ENCODE results near the gene LDLRAD3.

Gene LDLRAD3

GRCh38 chr11:36240173-36240572 is 296.3 kb downstream of the LDLRAD3 start:
- DNase-seq (ENCODE audit: low spot score): no peak

GRCh38 chr11:36240801-36241200 is 296.9 kb downstream of the LDLRAD3 start:
- no peak for DNase-seq (ENCODE audit: low spot score)

- DNase-seq (ENCODE audit: low spot score): no peak
These were observed 297.6 kb downstream of the LDLRAD3 start for GRCh38 chr11:36241497-36241896.

GRCh38 chr11:36243641-36244040 is 299.8 kb downstream of the LDLRAD3 start:
- no peak for DNase-seq (ENCODE audit: low spot score)

GRCh38 chr11:36247493-36247892 is 303.6 kb downstream of the LDLRAD3 start:
- DNase-seq (ENCODE audit: low spot score): no peak

GRCh38 chr11:36248436-36248835 is 304.6 kb downstream of the LDLRAD3 start:
- no peak for DNase-seq (ENCODE audit: low spot score)

- DNase-seq (ENCODE audit: low spot score): no peak
These were observed 305.4 kb downstream of the LDLRAD3 start for GRCh38 chr11:36249246-36249645.

- DNase-seq (ENCODE audit: low spot score): no peak
These were observed 308.0 kb downstream of the LDLRAD3 start for GRCh38 chr11:36251823-36252222.

GRCh38 chr11:36253238-36253637 is 309.4 kb downstream of the LDLRAD3 start:
- DNase-seq (ENCODE audit: low spot score): no peak

- DNase-seq (ENCODE audit: low spot score): no peak
These were observed 310.9 kb downstream of the LDLRAD3 start for GRCh38 chr11:36254713-36255112.

- no peak for DNase-seq (ENCODE audit: low spot score)
These were observed 313.5 kb downstream of the LDLRAD3 start for GRCh38 chr11:36257351-36257750.

- DNase-seq (ENCODE audit: low spot score): no peak
These were observed 315.0 kb downstream of the LDLRAD3 start for GRCh38 chr11:36258730-36259360.

GRCh38 chr11:36261094-36261493 is 317.2 kb downstream of the LDLRAD3 start:
- no peak for DNase-seq (ENCODE audit: low spot score)

GRCh38 chr11:36264011-36264972 is 320.4 kb downstream of the LDLRAD3 start:
- DNase-seq (ENCODE audit: low spot score): no peak

- no peak for DNase-seq (ENCODE audit: low spot score)
These were observed 321.1 kb downstream of the LDLRAD3 start for GRCh38 chr11:36264973-36265344.

GRCh38 chr11:36265793-36266628 is 322.1 kb downstream of the LDLRAD3 start:
- peak; percentile 28 for DNase-seq (ENCODE audit: low spot score)

GRCh38 chr11:36266767-36267166 is 322.9 kb downstream of the LDLRAD3 start:
- DNase-seq (ENCODE audit: low spot score): no peak

- no peak for DNase-seq (ENCODE audit: low spot score)
These were observed 324.6 kb downstream of the LDLRAD3 start for GRCh38 chr11:36268337-36268985.

GRCh38 chr11:36270701-36271100 is 326.8 kb downstream of the LDLRAD3 start:
- DNase-seq (ENCODE audit: low spot score): no peak

GRCh38 chr11:36271794-36272407 is 328.0 kb downstream of the LDLRAD3 start:
- no peak for DNase-seq (ENCODE audit: low spot score)

- DNase-seq (ENCODE audit: low spot score): no peak
These were observed 329.2 kb downstream of the LDLRAD3 start for GRCh38 chr11:36273110-36273509.

Data from CD4-positive, alpha-beta T cell treated with Interleukin-15 for 4 hours (primary cell).